Kidney tubule cell (primary cell): ENCODE data around the gene NAV2.

Experiments
- DNase-seq: peaks from one replicate; pipeline ENCODE4 v3.0.0-alpha.2; 2018; ENCODE audit warnings: low spot score

Gene NAV2

DNA sequence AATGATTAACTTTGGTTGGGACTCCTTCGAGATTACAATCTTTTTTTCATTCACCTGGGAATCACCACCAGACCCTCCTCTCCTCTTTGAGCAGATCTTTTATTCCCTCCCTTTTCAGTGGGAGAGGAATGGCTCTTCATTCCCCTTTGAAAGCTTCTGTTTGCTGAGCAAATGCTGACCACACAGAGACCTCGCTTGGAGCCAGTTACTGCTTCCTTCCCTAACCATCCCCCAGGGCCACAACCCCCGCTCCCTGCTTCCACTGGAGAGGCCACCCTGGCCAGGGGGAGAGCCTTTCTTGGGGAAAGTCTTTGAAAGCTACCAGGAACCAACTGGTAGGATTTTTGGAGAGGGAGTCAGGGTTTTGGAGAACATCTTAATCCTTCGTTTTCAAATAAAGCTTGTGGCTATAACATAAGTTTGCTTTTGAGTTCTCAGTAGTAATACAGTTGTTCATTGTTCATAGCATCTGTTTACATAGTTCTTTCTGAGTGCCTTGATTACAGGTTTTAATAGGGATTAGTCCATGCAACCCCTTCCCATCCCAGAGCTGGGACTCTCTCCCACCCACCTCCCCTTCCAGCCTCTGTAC is 309.2 kb downstream of the NAV2 start:
- no peak for DNase-seq

DNA sequence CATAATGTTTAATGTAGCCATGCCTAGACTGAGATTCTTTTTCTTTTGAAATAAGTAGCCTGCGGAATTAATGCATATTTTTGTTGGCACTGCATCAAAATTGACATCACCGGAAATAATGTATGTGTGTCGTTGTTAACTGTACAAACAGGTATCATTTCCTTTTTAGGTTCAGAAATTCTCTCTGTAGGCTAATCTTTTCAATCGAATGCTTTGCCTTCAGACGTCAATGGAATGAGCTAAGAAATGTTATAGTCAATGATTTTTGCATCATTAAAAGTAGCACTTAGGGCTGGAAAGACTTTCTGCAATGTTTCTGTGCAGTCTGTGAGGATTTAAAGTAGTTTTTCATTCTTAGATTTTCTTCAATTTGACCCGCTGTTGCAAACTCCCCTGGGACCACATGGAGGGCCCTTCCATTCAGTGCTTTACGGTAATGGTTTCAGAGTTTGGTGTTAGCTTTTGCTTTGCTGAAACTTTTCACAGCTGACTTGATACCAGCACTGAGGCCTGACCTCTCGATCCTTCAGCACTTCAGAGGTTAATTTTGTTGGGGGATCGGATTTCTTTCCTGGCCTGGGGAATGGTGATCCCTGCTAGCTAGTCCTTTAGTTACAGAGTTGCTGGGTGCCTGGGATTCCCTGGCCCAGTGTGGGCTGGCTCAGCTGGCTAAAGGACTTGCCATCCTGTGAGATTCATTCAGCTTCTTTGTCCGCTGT is 309.9 kb downstream of the NAV2 start:
- peak; percentile 55 for DNase-seq

DNA sequence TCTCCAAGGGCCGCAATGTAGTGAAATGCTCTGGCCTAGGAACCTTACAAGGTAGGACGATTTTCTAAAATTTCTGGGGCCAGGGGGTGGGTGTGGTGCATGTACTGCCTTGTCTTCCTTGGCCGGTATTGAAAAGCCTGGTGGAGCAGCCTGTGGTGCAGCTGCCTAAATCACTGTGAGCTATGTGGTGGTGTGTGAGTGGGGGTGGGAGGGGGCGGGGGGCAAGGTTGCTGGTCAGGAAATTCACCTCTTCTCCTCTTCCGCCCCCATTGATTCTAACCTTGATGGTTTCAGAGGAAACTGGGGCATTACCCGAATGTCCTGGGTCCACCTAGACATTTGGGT is 310.4 kb downstream of the NAV2 start:
- DNase-seq, result no peak

DNA sequence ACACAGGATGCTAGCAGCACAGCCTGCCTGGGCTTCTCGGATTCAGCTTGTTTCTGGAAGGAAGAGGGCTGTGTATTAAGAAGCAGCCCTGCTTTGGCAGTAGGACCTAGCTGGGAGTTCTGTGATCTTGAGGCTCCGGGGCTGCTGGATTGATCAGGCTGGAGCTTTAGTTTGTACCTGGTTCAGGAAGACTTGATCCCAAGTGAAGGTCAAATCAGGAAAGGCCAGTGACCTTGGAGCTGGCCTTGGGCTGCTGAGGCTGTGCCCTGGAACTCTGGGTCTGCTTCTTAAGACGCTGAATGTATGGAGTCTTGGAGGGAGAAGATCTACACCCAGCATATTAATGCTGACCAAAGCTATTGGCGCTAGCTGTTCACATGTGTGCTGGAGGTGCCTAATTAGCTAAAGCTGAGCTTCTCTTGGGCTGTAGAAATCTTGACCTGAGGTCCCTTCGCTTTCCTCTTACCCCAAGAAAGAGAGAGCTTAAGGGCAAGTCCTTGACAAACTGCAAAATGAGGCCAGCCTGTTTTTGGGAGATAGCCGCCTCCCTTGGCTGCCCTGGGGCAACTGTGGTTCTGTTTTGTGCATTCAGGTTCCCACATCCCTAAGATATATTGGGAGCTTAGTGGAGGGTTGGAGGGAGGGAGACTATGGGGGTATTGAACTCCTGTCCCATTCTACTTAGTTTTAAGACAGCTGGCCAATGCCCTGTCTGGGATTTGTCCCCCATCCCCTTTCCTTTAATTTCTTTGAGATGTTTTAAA is 311.7 kb downstream of the NAV2 start:
- no peak for DNase-seq

GRCh38 chr11:20025332-20025840 is 312.7 kb downstream of the NAV2 start:
- no peak for DNase-seq

- peak; percentile 69 for DNase-seq
Observed at GRCh38 chr11:20026629-20027555, 314.3 kb downstream of the NAV2 start.

GRCh38 chr11:20027556-20028013 is 314.9 kb downstream of the NAV2 start:
- no peak for DNase-seq

- no peak for DNase-seq
Observed at GRCh38 chr11:20029193-20029592, 316.6 kb downstream of the NAV2 start.

- no peak for DNase-seq
Observed at GRCh38 chr11:20030472-20030871, 317.8 kb downstream of the NAV2 start.

GRCh38 chr11:20031155-20032001 is 318.7 kb downstream of the NAV2 start:
- peak; percentile 99 for DNase-seq

GRCh38 chr11:20032127-20032526 is 319.5 kb downstream of the NAV2 start:
- DNase-seq, result no peak

- no peak for DNase-seq
Observed at GRCh38 chr11:20032577-20033260, 320.1 kb downstream of the NAV2 start.

GRCh38 chr11:20033806-20034205 is 321.2 kb downstream of the NAV2 start:
- no peak for DNase-seq

DNA sequence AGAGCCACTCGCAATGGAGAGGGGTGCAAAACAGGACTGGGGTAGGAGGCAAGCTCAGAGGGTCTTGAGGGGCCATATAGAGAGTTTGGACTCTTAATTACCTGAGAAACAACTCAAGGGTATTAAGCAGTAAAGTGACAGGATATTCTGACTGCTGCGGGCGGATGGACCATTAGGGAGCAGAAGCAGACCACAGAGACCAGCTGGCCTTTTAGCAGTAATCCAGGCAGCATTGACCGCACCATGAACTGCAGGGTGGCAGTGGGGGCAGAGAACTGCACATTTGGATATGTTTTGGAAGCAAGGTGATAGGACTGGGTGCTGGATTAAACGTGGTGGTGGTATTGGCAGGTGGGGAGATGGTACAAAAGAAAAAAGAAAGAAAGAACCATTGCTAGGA is 322.3 kb downstream of the NAV2 start:
- no peak for DNase-seq

GRCh38 chr11:20035375-20035700 is 322.7 kb downstream of the NAV2 start:
- no peak for DNase-seq

GRCh38 chr11:20035701-20036601 is 323.3 kb downstream of the NAV2 start:
- DNase-seq, result peak; percentile 91

DNA sequence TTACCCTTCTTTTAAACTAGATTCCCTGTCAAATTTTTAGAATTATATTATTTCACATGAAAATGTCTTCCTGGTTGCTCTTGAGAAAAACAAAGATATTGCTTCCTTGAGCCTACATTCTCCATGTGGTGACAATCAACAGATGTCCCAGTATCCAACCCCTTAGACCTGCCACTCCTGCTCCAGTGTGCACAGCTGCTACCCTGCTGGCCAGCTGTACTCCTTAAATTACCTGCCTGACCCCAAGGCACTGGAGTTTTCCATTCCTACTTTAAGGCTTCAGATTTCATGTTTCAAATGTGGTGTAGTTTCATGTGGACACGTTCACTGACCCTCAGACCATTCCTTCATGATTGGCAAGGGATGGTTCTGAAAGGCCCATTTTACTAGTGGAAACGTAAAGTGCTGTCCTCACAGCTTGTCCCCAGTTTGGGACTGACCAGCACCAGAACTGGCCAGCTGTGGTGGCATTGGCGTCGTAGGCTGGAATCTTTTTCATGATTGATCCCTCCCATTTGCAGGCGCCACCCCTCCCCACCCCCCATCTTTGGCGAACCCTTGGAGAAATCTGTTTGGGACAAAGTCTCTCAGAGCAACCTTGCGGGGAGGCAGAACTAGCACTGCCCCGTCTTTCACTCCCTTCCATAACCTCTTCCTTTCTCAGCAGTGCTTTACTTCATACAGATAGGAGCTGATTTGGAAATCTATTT is 324.1 kb downstream of the NAV2 start:
- no peak for DNase-seq

DNA sequence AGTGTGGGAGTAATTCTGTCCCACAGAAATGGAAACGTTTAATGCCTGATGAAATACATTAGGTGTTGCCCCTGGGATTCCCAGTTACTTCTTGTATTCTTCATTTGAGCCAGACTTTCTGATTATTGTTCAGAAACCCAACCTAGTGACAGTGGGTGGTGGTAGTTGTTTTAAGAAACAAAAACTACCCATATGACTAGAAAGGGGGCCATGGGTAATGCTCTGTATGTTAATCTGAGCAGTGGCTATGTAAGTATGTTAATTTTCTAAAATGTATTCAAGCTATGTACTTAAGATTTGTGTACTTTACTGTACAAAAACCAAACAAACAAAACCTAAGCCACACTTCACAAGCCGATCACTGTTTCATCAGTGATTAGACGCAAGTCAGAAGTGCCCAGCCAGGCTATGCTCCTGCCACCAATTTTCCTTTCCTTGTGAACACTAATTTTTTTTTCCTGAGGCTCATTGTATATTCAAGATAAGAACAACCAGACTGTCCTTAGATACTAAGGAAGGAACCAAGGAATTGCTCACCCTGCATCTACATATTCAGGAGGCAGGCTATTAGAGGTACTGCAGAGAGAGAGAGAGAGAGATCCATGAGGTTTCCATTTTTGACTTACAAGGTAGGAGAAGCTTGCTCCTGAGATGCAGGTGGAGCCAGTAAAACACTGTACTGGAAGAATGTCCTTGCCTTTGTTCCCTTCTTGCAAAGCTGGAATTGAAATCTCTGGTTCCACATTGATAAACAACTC is 324.9 kb downstream of the NAV2 start:
- DNase-seq, result no peak
